ENCODE data around the gene NEDD9. TPM values are rescaled to one million over a fixed set of nuclear protein-coding genes. Genes with fewer than 3 reads are reported as not detected.

The NEDD9 gene
- total RNA-seq, 1 experiment from 2014 or later, result 4.4 TPM

- CTCF ChIA-PET, result interaction anchor here (0.7 kb wide), 1 partner anchor 104 kb away, joined by 3 read pairs; no protein-coding TSS in a partner anchor
- DNase-seq (ENCODE audit: unreplicated experiment), result no peak
- H3K4me3 Mint-ChIP-seq (ENCODE audit: unreplicated experiment), result no peak overlapping the region
- no peaks in the 10 kb centered on the region for H3K27me3 Mint-ChIP-seq (ENCODE audit: insufficient read depth, unreplicated experiment)
- BruUV-seq (replicated peaks), result no TSS peak
- POLR2A ChIA-PET, result no interaction called here
- peaks cover 6% of the 10 kb centered on the region for H3K9me3 Mint-ChIP-seq (ENCODE audit: unreplicated experiment)
- TF ChIP-seq CTCF (IDR thresholded peaks at IDR 0.05; ENCODE audit: unreplicated experiment), result no peak
- intact Hi-C loops (cut with micrococcal nuclease), result no loop called here
- H3K36me3 Mint-ChIP-seq (ENCODE audit: insufficient read depth, unreplicated experiment), result no peaks in the 10 kb centered on the region
- H3K27ac Mint-ChIP-seq (ENCODE audit: low read depth, unreplicated experiment), result no peak overlapping the region
- H3K4me1 Mint-ChIP-seq (ENCODE audit: insufficient read depth, unreplicated experiment), result no peaks in the 10 kb centered on the region
These were observed 13.2 kb upstream of the NEDD9 start for GRCh38 chr6:11245381-11246256.

GRCh38 chr6:11244387-11245126, 12.1 kb upstream of the NEDD9 start:
- Mint-ChIP-seq H3K9me3 (ENCODE audit: unreplicated experiment) (peaks cover 6% of the 10 kb centered on the region), H3K4me1 (ENCODE audit: insufficient read depth, unreplicated experiment) (no peaks in the 10 kb centered on the region), H3K27ac (ENCODE audit: low read depth, unreplicated experiment) (no peak overlapping the region), H3K4me3 (ENCODE audit: unreplicated experiment) (no peak overlapping the region), H3K36me3 (ENCODE audit: insufficient read depth, unreplicated experiment) (no peaks in the 10 kb centered on the region), H3K27me3 (ENCODE audit: insufficient read depth, unreplicated experiment) (no peaks in the 10 kb centered on the region)
- no peak for TF ChIP-seq CTCF (IDR thresholded peaks at IDR 0.05; ENCODE audit: unreplicated experiment)
- ChIA-PET POLR2A (interaction anchor here (0.8 kb wide), 1 partner anchor 55 kb away, joined by 3 read pairs; no protein-coding TSS in a partner anchor), CTCF (interaction anchor here (0.7 kb wide), 1 partner anchor 105 kb away, joined by 3 read pairs; no protein-coding TSS in a partner anchor)
- intact Hi-C loops (cut with micrococcal nuclease), result no loop called here
- no TSS peak for BruUV-seq (replicated peaks)
- DNase-seq (ENCODE audit: unreplicated experiment), result no peak

- intact Hi-C loops (cut with micrococcal nuclease), result no loop called here
- H3K27ac Mint-ChIP-seq (ENCODE audit: low read depth, unreplicated experiment), result no peak overlapping the region
- CTCF ChIA-PET, result interaction anchor here (0.6 to 1.8 kb wide), 2 partner anchors 72 to 107 kb away, joined by 3 to 4 read pairs; no protein-coding TSS in a partner anchor
- H3K4me1 Mint-ChIP-seq (ENCODE audit: insufficient read depth, unreplicated experiment), result no peaks in the 10 kb centered on the region
- no TSS peak for BruUV-seq (replicated peaks)
- POLR2A ChIA-PET, result interaction anchor here (0.6 kb wide), 1 partner anchor 482 kb away, joined by 3 read pairs; no protein-coding TSS in a partner anchor
- H3K9me3 Mint-ChIP-seq (ENCODE audit: unreplicated experiment), result peaks cover 6% of the 10 kb centered on the region
- no peak for DNase-seq (ENCODE audit: unreplicated experiment)
- TF ChIP-seq CTCF (IDR thresholded peaks at IDR 0.05; ENCODE audit: unreplicated experiment), result no peak
- H3K4me3 Mint-ChIP-seq (ENCODE audit: unreplicated experiment), result no peak overlapping the region
- no peaks in the 10 kb centered on the region for H3K27me3 Mint-ChIP-seq (ENCODE audit: insufficient read depth, unreplicated experiment)
- no peaks in the 10 kb centered on the region for H3K36me3 Mint-ChIP-seq (ENCODE audit: insufficient read depth, unreplicated experiment)
These were observed 11.4 kb upstream of the NEDD9 start for GRCh38 chr6:11243861-11244260.

- DNase-seq (ENCODE audit: unreplicated experiment), result no peak
- no peaks in the 10 kb centered on the region for H3K27me3 Mint-ChIP-seq (ENCODE audit: insufficient read depth, unreplicated experiment)
- H3K4me1 Mint-ChIP-seq (ENCODE audit: insufficient read depth, unreplicated experiment), result no peaks in the 10 kb centered on the region
These were observed 10.2 kb upstream of the NEDD9 start for GRCh38 chr6:11242711-11243110.

More at GRCh38 chr6:11242711-11243110, 10.2 kb upstream of the NEDD9 start:
- no peak for TF ChIP-seq CTCF (IDR thresholded peaks at IDR 0.05; ENCODE audit: unreplicated experiment)
- peaks cover 6% of the 10 kb centered on the region for H3K9me3 Mint-ChIP-seq (ENCODE audit: unreplicated experiment)
- H3K36me3 Mint-ChIP-seq (ENCODE audit: insufficient read depth, unreplicated experiment), result no peaks in the 10 kb centered on the region
- ChIA-PET CTCF (interaction anchor here (0.6 to 1.8 kb wide), 3 partner anchors 11 to 71 kb away, joined by 3 to 4 read pairs (median 4); no protein-coding TSS in a partner anchor), POLR2A (interaction anchor here (1.0 kb wide), 1 partner anchor 10 kb away, joined by 5 read pairs; the partner anchor contains the start of gene NEDD9)
- no peak overlapping the region for H3K4me3 Mint-ChIP-seq (ENCODE audit: unreplicated experiment)
- no peak overlapping the region for H3K27ac Mint-ChIP-seq (ENCODE audit: low read depth, unreplicated experiment)
- intact Hi-C loops (cut with micrococcal nuclease), result no loop called here
- no TSS peak for BruUV-seq (replicated peaks)

Data from MCF 10A (cell line).